HT1080 (cell line): ENCODE results near the gene NHERF2. TPM values are rescaled to one million over a fixed set of nuclear protein-coding genes. Genes with fewer than 3 reads are reported as not detected.
"Not testable (repeated sequence)": the region's sequence is repeated elsewhere in the genome, so short reads cannot be mapped to it uniquely, and the experiment has no call there.

Experiments
- DNase-seq: peaks from one replicate; pipeline ENCODE4 v3.0.0-alpha.2; 2015; ENCODE audit warnings: low read depth
- total RNA-seq: library from RNA; depleted of rRNA; stranded (reverse); fragments of >200 nt; shearing (Covaris generic); gene quantifications from 2 replicates; pipeline ENCODE4 v1.2.3, GENCODE V29; 2014

Gene NHERF2
- total RNA-seq, 1 experiment from 2014 or later = 158 TPM

DNA sequence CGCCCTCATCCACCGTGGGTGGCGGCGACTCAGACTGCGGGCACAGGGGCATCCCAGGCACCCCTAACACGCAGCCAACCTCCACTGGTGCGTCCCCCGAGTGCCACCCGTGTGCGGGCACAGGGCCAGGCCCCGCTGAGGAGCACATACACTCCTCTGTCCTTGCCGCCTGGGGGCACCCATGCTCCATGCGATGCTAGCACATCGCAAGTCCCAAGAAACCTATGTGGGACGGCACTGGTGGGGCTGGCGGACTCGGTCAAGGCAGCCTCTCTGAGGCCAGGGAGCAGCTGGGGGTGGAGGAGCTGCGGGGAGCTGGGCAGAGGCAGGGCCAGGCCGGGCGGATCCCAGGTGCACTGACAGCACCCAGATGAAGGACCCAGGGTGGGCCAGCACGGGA is 21.1 kb upstream of the NHERF2 start:
- no peak for DNase-seq

GRCh38 chr16:2006317-2006716 is 20.4 kb upstream of the NHERF2 start:
- DNase-seq = no peak

- no peak for DNase-seq
These were observed 19.4 kb upstream of the NHERF2 start for GRCh38 chr16:2007081-2007836.

DNA sequence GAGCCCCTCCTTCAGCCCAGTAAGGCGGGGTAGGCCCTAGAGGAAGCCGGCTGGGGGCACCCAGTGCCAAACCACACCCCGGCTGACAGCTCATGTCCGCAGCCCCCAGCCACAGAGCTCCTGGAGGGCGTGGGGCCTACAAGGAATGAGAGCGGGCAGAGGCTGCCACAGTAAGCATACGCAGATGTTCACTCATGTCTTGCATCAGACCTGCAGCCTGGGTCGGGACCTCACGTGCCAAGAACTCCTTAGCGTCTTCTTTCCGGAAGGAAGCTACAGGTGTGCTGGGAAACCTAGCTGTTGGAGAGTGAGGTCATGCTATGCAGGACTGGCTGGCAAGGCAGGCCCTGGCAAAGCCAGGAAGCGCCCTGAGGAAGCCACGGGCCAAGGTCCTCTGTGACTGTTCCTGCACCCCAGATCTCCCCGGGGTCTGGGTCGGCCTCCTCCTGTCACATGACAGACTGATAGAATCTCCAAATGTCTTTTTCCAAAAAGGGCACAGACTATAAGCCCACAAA is 18.6 kb upstream of the NHERF2 start:
- peak; percentile 91 for DNase-seq

- no peak for DNase-seq
These were observed 18.0 kb upstream of the NHERF2 start for GRCh38 chr16:2008631-2009163.

GRCh38 chr16:2009164-2009711 is 17.5 kb upstream of the NHERF2 start:
- no peak for DNase-seq

- DNase-seq = peak; percentile 79
These were observed 16.8 kb upstream of the NHERF2 start, which contains the start of gene ZNF598 for GRCh38 chr16:2009791-2010510. Gene ZNF598, minus strand, starts transcription at chr16:2009821.

- not testable (repeated sequence) for DNase-seq
These were observed 15.0 kb upstream of the NHERF2 start for GRCh38 chr16:2011726-2012125.

DNA sequence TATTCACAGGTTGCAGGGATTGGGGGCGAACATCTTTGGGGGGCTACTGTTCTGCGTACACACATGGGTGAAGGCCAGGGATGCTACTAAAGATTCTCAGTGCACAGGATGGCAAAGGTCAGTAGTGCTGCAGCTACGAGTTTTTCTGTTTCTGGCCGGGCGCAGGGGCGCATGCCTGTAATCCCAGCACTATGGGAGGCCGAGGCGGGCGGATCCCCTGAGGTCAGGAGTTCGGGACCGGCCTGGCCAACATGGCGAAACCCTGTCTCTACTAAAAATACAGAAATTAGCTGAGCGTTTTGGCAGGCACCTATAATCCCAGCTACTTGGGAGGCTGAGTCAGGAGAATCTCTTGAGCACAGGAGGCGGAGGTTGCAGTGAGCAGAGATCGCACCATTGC is 13.2 kb upstream of the NHERF2 start:
- no peak for DNase-seq

DNA sequence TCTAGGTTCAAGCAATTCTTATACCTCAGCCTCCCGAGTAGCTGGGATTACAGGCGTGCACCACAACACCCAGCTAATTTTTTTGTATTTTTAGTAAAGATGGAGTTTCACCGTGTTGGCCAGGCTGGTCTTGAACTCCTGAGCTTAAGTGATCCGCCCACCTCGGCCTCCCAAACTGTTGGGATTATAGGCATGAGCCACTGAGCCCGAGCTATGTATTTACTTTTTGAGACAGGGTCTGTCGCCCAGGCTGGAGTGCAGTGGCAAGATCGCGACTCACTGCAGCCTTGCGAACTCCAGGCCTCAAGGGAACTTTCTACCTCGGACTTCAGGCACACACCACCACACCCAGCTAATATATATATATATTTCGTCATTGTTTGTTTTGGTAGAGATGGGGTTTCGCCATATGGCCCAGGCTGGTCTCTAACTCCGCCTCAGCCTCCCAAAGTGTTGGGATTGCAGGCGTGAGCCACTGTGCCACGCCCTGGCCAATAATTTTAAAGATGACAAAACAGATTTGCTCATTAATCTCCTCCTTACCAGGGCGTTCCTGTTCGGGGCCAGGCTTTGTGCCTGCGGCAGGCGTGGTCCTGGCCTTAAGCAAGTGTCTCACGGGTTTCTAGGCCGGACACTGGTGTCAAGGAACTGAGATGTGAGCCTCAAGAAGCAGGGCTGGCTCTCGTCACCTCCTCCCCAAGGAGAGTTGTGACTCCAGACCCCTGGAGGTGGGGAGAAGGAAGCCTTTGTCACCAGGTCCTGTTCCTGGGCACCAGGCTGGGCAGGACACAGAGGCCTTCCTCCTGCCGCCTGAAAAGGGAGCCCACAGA is 11.4 kb upstream of the NHERF2 start:
- DNase-seq = no peak

DNA sequence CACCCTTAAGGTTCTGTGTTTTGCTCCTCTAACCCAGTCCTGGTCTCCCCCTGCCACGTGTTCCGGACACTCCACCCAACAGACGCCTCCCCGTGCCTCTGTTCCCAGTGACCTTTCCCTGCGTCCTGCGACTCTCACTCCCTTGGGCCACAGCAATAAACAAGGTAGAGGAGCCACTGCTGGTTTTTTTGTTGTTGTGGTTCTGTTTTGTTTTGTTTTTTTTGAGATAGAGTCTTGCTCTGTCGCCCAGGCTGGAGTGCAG is 10.8 kb upstream of the NHERF2 start:
- no peak for DNase-seq

GRCh38 chr16:2016407-2016922 is 10.2 kb upstream of the NHERF2 start:
- DNase-seq = no peak

GRCh38 chr16:2019518-2019920 is 7.2 kb upstream of the NHERF2 start, which contains the start of gene NPW:
Gene NPW, plus strand, starts transcription at chr16:2019785.
- no peak for DNase-seq

DNA sequence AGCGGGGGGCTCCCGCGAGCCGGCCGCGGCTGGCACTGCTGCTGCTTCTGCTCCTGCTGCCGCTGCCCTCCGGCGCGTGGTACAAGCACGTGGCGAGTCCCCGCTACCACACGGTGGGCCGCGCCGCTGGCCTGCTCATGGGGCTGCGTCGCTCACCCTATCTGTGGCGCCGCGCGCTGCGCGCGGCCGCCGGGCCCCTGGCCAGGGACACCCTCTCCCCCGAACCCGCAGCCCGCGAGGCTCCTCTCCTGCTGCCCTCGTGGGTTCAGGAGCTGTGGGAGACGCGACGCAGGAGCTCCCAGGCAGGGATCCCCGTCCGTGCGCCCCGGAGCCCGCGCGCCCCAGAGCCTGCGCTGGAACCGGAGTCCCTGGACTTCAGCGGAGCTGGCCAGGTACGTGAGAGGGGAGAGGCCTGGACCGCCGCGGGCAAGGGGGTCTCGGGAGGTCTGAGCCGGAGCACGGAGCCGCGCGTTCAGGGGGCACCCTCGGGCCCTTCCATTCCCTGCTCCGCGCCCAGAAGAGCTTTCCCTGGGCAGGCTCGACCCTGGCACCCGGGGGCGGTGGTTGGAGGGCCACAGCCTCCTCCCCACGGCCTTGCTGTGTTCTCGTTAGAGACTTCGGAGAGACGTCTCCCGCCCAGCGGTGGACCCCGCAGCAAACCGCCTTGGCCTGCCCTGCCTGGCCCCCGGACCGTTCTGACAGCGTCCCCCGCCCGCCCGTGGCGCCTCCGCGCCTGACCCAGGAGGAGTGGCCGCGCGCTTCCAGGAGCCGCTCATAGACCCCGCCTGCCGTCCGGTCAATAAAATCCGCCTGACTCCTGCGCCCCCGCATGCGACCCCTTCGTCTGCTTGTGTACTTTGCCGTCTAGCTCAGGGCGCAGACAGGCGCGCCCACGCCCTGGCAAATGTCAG is 6.5 kb upstream of the NHERF2 start:
- DNase-seq = no peak

- DNase-seq = no peak
These were observed 4.0 kb upstream of the NHERF2 start for GRCh38 chr16:2022723-2023091.

DNA sequence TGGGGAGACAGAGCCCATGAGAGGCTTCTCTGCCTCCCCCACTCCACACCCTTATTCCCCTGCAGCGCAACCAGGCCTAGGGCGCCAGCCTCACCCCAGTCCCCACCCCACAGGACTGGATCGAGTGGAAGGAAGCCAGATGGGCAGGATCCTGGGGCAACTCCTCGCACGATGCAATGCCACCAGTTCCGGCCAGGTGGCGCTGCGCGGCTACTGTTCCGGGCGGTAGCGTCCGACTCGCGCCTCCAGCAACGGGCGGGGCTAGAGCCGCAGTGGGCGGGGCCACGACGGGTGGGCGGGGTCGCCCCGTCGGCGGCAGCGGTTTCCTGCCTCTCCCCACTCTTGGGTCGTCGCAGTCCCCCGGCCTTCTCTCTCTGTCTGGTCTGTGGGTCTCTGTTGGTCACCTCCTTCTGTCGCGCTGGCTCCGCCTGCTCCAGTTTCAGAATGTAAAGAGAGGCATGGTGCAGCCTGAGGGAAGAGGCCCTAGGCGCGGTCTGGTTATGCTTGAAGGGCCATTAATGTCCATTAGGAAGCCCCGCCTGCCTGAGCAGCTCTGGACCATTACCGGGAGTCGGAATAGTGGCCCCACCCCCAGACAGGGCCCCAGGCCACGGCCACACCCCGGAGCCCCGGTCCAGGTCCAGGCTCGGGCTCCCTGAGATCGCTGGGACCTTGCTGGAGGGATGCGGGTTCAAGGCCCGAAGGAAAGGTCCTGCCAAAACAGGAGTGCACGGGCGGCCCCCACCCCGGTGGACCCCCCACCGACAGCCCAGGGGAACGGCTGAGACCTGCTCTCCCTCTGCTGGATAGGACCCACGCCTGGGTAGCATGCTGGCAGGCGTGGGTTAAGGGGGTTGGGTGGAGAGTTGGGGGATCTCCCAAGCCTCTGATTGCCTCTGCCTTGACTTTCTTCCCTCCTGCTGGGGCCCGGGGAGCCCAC is 3.3 kb upstream of the NHERF2 start:
- peak; percentile 86 for DNase-seq

DNA sequence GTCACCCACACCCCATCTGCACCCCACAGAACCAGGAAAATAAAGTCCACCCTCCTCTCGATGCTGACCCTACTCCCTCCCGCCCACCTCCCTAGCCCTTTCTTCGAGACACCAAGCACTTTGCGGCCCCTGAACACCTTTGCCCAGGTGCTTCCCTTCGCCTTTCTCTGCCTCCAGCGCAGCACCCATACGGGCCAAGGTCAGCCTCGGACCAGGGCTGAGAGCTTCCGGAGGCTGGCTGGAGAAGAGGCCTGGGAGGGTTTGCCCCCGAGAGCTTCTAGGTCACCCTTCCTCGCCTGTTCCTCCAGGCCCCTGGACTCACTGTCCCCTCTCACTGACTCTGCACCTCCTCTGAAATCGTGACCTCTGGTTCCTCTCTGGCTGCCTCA is 2.7 kb upstream of the NHERF2 start:
- no peak for DNase-seq

DNA sequence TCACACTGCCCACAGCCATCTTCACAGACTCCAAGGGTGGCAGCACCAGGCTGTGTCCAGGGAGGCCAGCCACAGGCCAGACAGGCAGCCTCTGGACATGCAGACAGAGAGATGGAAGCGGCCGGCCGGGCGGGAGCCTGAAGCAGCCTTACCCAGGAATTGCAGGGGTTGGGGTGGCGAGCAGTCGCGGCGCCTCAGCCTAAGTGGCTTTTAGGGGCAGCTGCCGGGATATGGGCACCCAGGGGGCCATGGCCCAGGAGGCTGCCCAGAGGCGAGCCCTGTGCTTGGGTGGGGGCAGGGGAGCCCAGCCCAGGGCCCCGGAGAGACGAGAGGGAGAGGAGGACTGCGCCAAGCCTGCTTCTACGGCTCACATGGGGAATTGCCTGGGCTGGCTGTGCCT is 1.5 kb upstream of the NHERF2 start:
- DNase-seq = no peak

DNA sequence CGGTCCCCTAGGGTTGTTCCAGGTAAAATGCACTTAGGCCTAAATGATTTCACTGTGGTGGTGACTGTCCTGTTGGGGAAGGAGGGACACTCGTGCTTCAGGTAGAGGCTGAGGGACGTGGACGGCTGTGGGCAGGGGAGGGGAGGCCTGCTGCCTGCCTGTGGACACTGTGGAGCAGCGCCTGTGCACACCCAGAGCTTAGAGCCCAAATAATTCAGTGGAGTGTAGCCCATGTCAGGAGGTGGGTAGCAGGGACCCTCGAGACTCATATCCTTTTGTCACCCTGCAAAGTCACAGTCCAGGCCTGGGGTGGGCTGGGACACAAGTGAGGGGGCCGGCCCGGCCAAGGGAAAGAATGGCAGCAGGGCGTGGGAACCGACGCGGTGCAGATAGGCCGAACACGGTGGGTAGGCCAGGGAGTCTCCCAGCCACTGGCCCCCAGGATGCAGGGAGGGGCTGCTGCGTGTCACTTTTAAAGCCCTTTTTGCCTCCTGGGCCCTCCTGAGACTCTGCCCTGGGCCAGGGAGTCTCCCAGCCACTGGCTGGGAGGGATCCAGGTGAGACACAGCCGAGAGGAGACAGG is 733 bp upstream of the NHERF2 start:
- no peak for DNase-seq
